T-helper 1 cell (primary cell): ENCODE measurements around the gene GALK2.
"Not testable (repeated sequence)": the region's sequence is repeated elsewhere in the genome, so short reads cannot be mapped to it uniquely, and the experiment has no call there.

ENCODE experiments used
- DNase-seq, 5 donors: peaks; one replicate each; pipeline ENCODE4 v3.0.0-alpha.2; 2012 to 2020

The GALK2 gene

DNA sequence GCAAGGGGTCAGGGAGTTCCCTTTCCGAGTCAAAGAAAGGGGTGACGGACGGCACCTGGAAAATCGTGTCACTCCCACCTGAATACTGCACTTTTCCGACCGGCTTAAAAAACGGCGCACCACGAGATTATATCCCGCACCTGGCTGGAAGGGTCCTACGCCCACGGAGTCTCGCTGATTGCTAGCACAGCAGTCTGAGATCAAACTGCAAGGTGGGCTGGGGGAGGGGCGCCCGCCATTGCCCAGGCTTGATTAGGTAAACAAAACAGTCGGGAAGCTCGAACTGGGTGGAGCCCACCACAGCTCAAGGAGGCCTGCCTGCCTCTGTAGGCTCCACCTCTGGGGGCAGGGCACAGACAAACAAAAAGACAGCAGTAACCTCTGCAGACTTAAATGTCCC is 184.4 kb downstream of the GALK2 start:
- not testable (repeated sequence) for DNase-seq

DNA sequence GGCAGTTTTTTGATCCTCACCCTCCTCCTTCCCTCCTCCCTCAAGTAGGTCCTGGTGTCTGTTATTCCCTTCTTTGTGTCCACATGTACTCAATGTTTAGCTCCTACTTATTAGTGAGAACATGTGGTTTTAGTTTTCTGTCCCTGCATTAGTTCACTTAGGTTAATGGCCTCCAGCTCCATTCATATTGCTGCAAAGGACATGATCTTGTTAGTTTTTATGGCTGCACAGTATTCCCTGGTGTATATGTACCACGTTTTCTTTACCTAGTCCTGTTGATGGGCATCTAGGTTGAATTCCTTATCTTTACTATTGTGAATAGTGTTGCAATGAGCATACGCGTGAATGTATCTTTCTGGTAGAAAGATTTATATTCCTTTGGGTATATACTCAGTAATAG is 191.3 kb downstream of the GALK2 start:
- no peak for DNase-seq

GRCh38 chr15:49366496-49366895 is 196.4 kb downstream of the GALK2 start:
- no peak for DNase-seq

DNA sequence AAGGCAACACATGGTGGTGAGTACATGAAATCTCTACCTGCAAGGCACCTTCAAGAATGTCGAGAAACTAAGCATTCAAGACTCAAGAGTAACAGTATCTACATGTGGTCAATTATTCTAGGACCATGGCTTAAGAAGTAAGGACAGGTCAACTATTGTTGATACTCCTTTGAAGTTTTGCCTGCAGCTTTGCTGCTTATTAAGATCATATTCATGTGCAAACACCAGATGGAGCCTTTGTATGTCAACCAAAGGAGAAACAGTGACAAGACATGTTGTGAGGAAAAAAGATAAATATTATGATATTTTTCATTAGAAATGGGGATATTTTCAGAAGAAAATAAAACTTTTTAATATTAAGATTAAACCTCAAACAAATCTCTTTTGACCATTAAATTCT is 200.7 kb downstream of the GALK2 start:
- no peak for DNase-seq

- DNase-seq = no peak
Measured at GRCh38 chr15:49372366-49372765, 202.3 kb downstream of the GALK2 start.

DNA sequence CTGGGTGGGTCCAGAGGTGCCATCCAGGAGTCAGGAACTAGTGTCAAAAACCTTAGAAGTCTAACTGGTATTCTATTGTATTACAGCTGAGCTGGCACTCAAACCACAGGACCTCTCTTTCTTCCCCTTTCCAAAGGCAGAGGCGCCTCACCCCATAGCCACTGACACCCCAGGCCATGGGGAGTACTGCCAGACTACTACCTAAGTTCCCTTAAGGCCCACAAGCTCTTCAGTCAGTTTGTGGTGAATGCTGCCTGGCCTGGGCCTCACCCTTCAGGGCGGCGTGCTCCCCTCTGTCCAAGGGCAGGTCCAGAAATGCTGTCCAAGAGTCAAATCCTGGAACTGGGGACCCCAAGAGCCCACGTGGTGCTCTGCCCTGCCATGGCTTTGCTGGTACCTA is 209.9 kb downstream of the GALK2 start:
- no peak for DNase-seq

- DNase-seq = no peak
Measured at GRCh38 chr15:49380912-49381311, 210.9 kb downstream of the GALK2 start.
